Endodermal cell (in vitro differentiated cells): Measurements from ENCODE around the gene PDZRN4. TPM values are rescaled to one million over a fixed set of nuclear protein-coding genes. Genes with fewer than 3 reads are reported as not detected.

Experiments
- DNase-seq: peaks from one replicate; pipeline ENCODE4 v3.0.0-alpha.2; 2017
- H3K27ac ChIP-seq: 2 replicates; pipeline ENCODE4 v1.5.1; 2013; ENCODE audit warnings: mild to moderate bottlenecking, low read depth, low read length, moderate library complexity
- H3K27me3 ChIP-seq: 2 replicates; pipeline ENCODE4 v1.6.1; 2013; ENCODE audit warnings: mild to moderate bottlenecking, low read length, moderate library complexity; ENCODE audit not compliant: insufficient read depth, control insufficient read depth, poor library complexity, severe bottlenecking
- H3K36me3 ChIP-seq: 2 replicates; pipeline ENCODE4 v1.7.0; 2013; ENCODE audit warnings: mild to moderate bottlenecking, low read length, moderate library complexity; ENCODE audit not compliant: control insufficient read depth, insufficient read depth
- H3K4me1 ChIP-seq: one replicate; pipeline ENCODE4 v1.7.0; 2013; ENCODE audit warnings: low read length; ENCODE audit not compliant: control insufficient read depth, insufficient read depth
- H3K4me3 ChIP-seq: 2 replicates; pipeline ENCODE4 v1.5.1; 2013; ENCODE audit warnings: mild to moderate bottlenecking, low read length, moderate library complexity
- H3K9ac ChIP-seq: 2 replicates; pipeline ENCODE4 v1.6.1; 2013; ENCODE audit warnings: mild to moderate bottlenecking, low read length, moderate library complexity; ENCODE audit not compliant: poor library complexity, severe bottlenecking; ENCODE audit errors: extremely low read depth
- H3K9me3 ChIP-seq: 2 replicates; pipeline ENCODE4 v1.6.1; 2013; ENCODE audit warnings: mild to moderate bottlenecking, low read length, moderate library complexity; ENCODE audit not compliant: control insufficient read depth
- H3K27ac Mint-ChIP-seq: 2 replicates; pipeline ENCODE4 v1.8.0; 2020; ENCODE audit warnings: mixed read lengths
- H3K27me3 Mint-ChIP-seq: 2 replicates; pipeline ENCODE4 v1.8.0; 2021; ENCODE audit warnings: mild to moderate bottlenecking, mixed read lengths; ENCODE audit not compliant: insufficient read depth
- H3K36me3 Mint-ChIP-seq: 2 replicates; pipeline ENCODE4 v1.8.0; 2020; ENCODE audit warnings: low read depth, mixed read lengths
- H3K4me1 Mint-ChIP-seq: 2 replicates; pipeline ENCODE4 v1.8.0; 2020; ENCODE audit warnings: mixed read lengths
- H3K4me3 Mint-ChIP-seq: 2 replicates; pipeline ENCODE4 v1.8.0; 2020; ENCODE audit warnings: mild to moderate bottlenecking, moderate library complexity, mixed read lengths
- H3K9me3 Mint-ChIP-seq: 2 replicates; pipeline ENCODE4 v1.8.0; 2020; ENCODE audit warnings: mild to moderate bottlenecking, mixed read lengths
- WGBS, 2 experiments: methylation state at CpG; one replicate each; pipeline versions ENCODE4 v1.1.5 to v1.1.7; 2013; ENCODE audit warnings: missing lambda C conversion rate in 2 of 2, mixed read lengths in 1 of 2; ENCODE audit not compliant: insufficient coverage in 1 of 2, insufficient read length in 1 of 2; 5-methylcytosine and 5-hydroxymethylcytosine counted together
- total RNA-seq, 2 donors: library from RNA; stranded (reverse); fragmentation: NEBNext Ultra II Directional in 1 of 2; extraction: Animal tissue kit (Norgen Biotek cat#: 25700) in 1 of 2; gene quantifications; 2 replicates in 1 of 2; 3 replicates in 1 of 2; pipeline ENCODE4 v1.2.1, GENCODE V29; 2021
- TF ChIP-seq, protein P1 (sequence below): fragments of 200-600 bp; sonication (generic); conservative IDR thresholded peaks from 2 replicates; pipeline ENCODE4 v1.5.0; 2021; ENCODE audit warnings: antibody characterized with exemption, mild to moderate bottlenecking

The PDZRN4 gene
- total RNA-seq, 2 donors from 2014 or later = 1.6 to 1.9 TPM

DNA sequence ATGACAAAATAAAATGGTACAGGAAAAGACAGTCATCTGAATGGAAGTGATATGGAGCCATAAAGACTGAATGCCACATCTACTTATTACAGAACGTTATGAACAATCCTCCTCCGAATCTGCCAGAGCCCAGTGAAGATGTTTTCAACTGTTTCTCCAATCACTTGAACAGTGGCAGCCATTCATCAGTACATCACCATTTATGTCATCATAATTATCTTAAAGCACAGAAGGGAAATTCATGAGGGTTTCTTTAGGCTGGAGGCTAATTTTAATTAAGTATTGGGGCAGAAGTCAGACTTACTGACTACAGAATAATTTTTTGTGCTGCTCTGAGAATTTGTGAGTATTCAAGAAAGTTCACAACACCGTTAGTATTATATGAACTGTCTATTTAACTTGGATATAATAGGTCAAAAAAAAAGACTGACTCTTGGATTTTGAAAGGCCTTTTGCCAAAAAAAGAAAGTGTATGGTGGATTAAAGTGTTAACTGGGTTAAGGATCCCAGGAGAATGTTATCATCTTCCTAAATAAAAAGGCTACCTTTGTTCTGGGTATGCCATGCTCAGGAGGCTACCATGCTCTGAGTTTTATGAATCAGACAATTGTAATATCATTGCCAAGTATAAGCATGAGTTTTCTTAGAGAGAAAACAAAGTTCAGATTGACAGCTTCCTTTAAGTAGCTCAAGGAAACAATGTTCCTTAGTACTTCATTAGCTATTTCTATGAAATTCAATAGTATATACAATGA lies 40.1 kb downstream of the PDZRN4 start:
- Mint-ChIP-seq H3K9me3 (peaks cover 3% of the 10 kb centered on the region), H3K4me1 (no peaks in the 10 kb centered on the region), H3K27me3 (no peaks in the 10 kb centered on the region), H3K4me3 (no peak overlapping the region), H3K36me3 (no peaks in the 10 kb centered on the region), H3K27ac (no peak overlapping the region)
- H3K36me3 ChIP-seq = no peaks in the 10 kb centered on the region
- no peak overlapping the region for H3K4me3 ChIP-seq
- 83 to 88% methylated on average over 2 to 3 of the region's 3 CpGs for WGBS, 2 experiments
- TF ChIP-seq, protein P1, sequence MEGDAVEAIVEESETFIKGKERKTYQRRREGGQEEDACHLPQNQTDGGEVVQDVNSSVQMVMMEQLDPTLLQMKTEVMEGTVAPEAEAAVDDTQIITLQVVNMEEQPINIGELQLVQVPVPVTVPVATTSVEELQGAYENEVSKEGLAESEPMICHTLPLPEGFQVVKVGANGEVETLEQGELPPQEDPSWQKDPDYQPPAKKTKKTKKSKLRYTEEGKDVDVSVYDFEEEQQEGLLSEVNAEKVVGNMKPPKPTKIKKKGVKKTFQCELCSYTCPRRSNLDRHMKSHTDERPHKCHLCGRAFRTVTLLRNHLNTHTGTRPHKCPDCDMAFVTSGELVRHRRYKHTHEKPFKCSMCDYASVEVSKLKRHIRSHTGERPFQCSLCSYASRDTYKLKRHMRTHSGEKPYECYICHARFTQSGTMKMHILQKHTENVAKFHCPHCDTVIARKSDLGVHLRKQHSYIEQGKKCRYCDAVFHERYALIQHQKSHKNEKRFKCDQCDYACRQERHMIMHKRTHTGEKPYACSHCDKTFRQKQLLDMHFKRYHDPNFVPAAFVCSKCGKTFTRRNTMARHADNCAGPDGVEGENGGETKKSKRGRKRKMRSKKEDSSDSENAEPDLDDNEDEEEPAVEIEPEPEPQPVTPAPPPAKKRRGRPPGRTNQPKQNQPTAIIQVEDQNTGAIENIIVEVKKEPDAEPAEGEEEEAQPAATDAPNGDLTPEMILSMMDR = no peak
- no peaks in the 10 kb centered on the region for H3K9me3 ChIP-seq
- H3K27ac ChIP-seq = no peak overlapping the region
- H3K9ac ChIP-seq = no peak overlapping the region
- no peaks in the 10 kb centered on the region for H3K4me1 ChIP-seq
- no peak for DNase-seq
- H3K27me3 ChIP-seq = no peaks in the 10 kb centered on the region

- Histone ChIP-seq H3K9ac (no peak overlapping the region), H3K4me3 (no peak overlapping the region), H3K27ac (no peak overlapping the region), H3K9me3 (no peaks in the 10 kb centered on the region), H3K4me1 (no peaks in the 10 kb centered on the region), H3K36me3 (no peaks in the 10 kb centered on the region), H3K27me3 (no peaks in the 10 kb centered on the region)
- H3K4me1 Mint-ChIP-seq = no peaks in the 10 kb centered on the region
- no peaks in the 10 kb centered on the region for H3K27me3 Mint-ChIP-seq
- no peak overlapping the region for H3K27ac Mint-ChIP-seq
- TF ChIP-seq, protein P1 = no peak
- peaks cover 3% of the 10 kb centered on the region for H3K9me3 Mint-ChIP-seq
- WGBS, 2 experiments = no CpG with 5 or more reads among the region's 1 CpG
- DNase-seq = no peak
- no peaks in the 10 kb centered on the region for H3K36me3 Mint-ChIP-seq
- no peak overlapping the region for H3K4me3 Mint-ChIP-seq
Observed at GRCh38 chr12:41230756-41231155, 42.6 kb downstream of the PDZRN4 start.

DNA sequence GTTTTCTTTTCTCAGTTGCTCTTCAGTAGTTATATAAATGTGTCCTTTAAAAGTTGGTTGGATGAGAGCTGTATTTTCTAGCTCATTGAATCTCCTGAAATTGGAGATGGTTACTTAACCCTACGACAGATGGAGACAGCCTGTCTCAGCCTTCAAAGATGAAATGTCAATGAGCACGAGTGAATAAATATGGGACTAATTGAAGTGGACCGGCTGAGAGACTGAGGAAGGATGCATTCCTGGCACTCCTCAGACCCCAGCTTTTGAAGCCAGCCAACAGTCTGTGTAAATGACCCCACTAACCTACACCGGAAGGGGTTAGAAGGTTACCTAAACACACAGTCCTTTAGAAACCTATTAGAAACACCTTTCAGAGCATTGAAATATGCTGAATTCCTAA lies 46.6 kb downstream of the PDZRN4 start:
- no peak overlapping the region for H3K9ac ChIP-seq
- H3K27ac Mint-ChIP-seq = no peak overlapping the region
- peaks cover 1% of the 10 kb centered on the region for H3K4me1 Mint-ChIP-seq
- H3K9me3 ChIP-seq = no peaks in the 10 kb centered on the region
- no peaks in the 10 kb centered on the region for H3K36me3 ChIP-seq
- H3K27me3 ChIP-seq = no peaks in the 10 kb centered on the region
- no peaks in the 10 kb centered on the region for H3K36me3 Mint-ChIP-seq
- no peak overlapping the region for H3K27ac ChIP-seq
- WGBS, 2 experiments = 77 to 93% methylated on average over 3 to 4 of the region's 4 CpGs
- H3K4me3 ChIP-seq = no peak overlapping the region
- no peaks in the 10 kb centered on the region for H3K4me1 ChIP-seq
- H3K4me3 Mint-ChIP-seq = no peak overlapping the region
- no peaks in the 10 kb centered on the region for H3K27me3 Mint-ChIP-seq
- TF ChIP-seq, protein P1 = no peak
- DNase-seq = no peak
- H3K9me3 Mint-ChIP-seq = peaks cover 3% of the 10 kb centered on the region
